NCI-H2196 treated with DMSO at 0.1 percent for 48 hours (cell line): ENCODE results near the gene RAB8B.

Experiments used
- DNase-seq: peaks from one replicate; lab custom pipeline; 2025; ENCODE audit not compliant: unreplicated experiment; lab: John Stamatoyannopoulos, UW

The RAB8B gene

GRCh38 chr15:63188926-63189871, at the start of gene RAB8B:
Gene RAB8B (plus strand): TSS chr15:63189606. CDS start chr15:63189625, 19 bp downstream.
- peak; percentile 78 for DNase-seq

GRCh38 chr15:63140936-63141335, 48.5 kb upstream of the RAB8B start:
- no peak for DNase-seq

- no peak for DNase-seq
These were observed 44.0 kb upstream of the RAB8B start for GRCh38 chr15:63145426-63145825.

GRCh38 chr15:63146684-63147083, 42.7 kb upstream of the RAB8B start:
- DNase-seq, result no peak

- DNase-seq, result no peak
These were observed 37.7 kb upstream of the RAB8B start for GRCh38 chr15:63151665-63152064.

GRCh38 chr15:63155486-63155885, 33.9 kb upstream of the RAB8B start:
- DNase-seq, result no peak

GRCh38 chr15:63156086-63156710, 33.2 kb upstream of the RAB8B start:
- DNase-seq, result no peak

- no peak for DNase-seq
These were observed 32.7 kb upstream of the RAB8B start for GRCh38 chr15:63156755-63157117.

- peak; percentile 64 for DNase-seq
These were observed 32.1 kb upstream of the RAB8B start, which contains the start of gene RPS27L for GRCh38 chr15:63157118-63157843. Gene RPS27L (minus strand): TSS chr15:63157477. CDS start chr15:63157405, 72 bp downstream.

- no peak for DNase-seq
These were observed 31.4 kb upstream of the RAB8B start for GRCh38 chr15:63157891-63158431.

GRCh38 chr15:63160638-63161037, 28.8 kb upstream of the RAB8B start:
- no peak for DNase-seq

GRCh38 chr15:63163217-63163616, 26.2 kb upstream of the RAB8B start:
- DNase-seq, result no peak

GRCh38 chr15:63165166-63165859, 24.1 kb upstream of the RAB8B start:
- no peak for DNase-seq

GRCh38 chr15:63166219-63166618, 23.2 kb upstream of the RAB8B start:
- DNase-seq, result no peak

- no peak for DNase-seq
These were observed 19.6 kb upstream of the RAB8B start for GRCh38 chr15:63169788-63170187.

GRCh38 chr15:63172376-63172775, 17.0 kb upstream of the RAB8B start:
- DNase-seq, result no peak

- DNase-seq, result no peak
These were observed 16.5 kb upstream of the RAB8B start for GRCh38 chr15:63172851-63173451.

- DNase-seq, result no peak
These were observed 13.1 kb upstream of the RAB8B start for GRCh38 chr15:63176302-63176701.

- DNase-seq, result no peak
These were observed 11.4 kb upstream of the RAB8B start for GRCh38 chr15:63178034-63178433.

GRCh38 chr15:63180746-63181145, 8.7 kb upstream of the RAB8B start:
- no peak for DNase-seq
